ENCODE results near the gene C14orf119.

GRCh38 chr14:23145794-23146350 is 50.6 kb downstream of the C14orf119 start:
- TF ChIP-seq CTCF (conservative IDR thresholded peaks at IDR 0.05; ENCODE audit: low read length) = no peak
- TF ChIP-seq EZH2phosphoT487 (IDR thresholded peaks at IDR 0.05; ENCODE audit: borderline replicate concordance, low read depth, low read length) = no peak

All from OCI-LY7 (cell line).